ENCODE data around the gene PRXL2A.

Gene PRXL2A

GRCh38 chr10:80447436-80448190, 39.3 kb downstream of the PRXL2A start:
- no peak for DNase-seq

GRCh38 chr10:80448209-80448942, 40.0 kb downstream of the PRXL2A start:
- DNase-seq: no peak

GRCh38 chr10:80449520-80449919, 41.2 kb downstream of the PRXL2A start:
- DNase-seq: no peak

- no peak for DNase-seq
Measured at GRCh38 chr10:80451132-80451531, 42.8 kb downstream of the PRXL2A start.

- DNase-seq: no peak
Measured at GRCh38 chr10:80452069-80452468, 43.7 kb downstream of the PRXL2A start.

- DNase-seq: no peak
Measured at GRCh38 chr10:80452640-80453039, 44.3 kb downstream of the PRXL2A start.

GRCh38 chr10:80453056-80453841, 44.9 kb downstream of the PRXL2A start:
- no peak for DNase-seq

- DNase-seq: peak; percentile 83
Measured at GRCh38 chr10:80453842-80454512, 45.6 kb downstream of the PRXL2A start, which contains the start of gene TSPAN14. TSS of gene TSPAN14 (plus strand) at chr10:80454310. CDS start at chr10:80489234, 34,924 bp downstream.

- DNase-seq: peak; percentile 24
Measured at GRCh38 chr10:80454513-80455460, 46.4 kb downstream of the PRXL2A start.

- no peak for DNase-seq
Measured at GRCh38 chr10:80455461-80456349, 47.4 kb downstream of the PRXL2A start.

GRCh38 chr10:80457554-80458262, 49.4 kb downstream of the PRXL2A start:
- no peak for DNase-seq

GRCh38 chr10:80458263-80458625, 49.9 kb downstream of the PRXL2A start:
- DNase-seq: no peak

GRCh38 chr10:80458638-80459037, 50.3 kb downstream of the PRXL2A start:
- no peak for DNase-seq

GRCh38 chr10:80459047-80459865, 50.9 kb downstream of the PRXL2A start:
- peak; percentile 75 for DNase-seq

- peak; percentile 57 for DNase-seq
Measured at GRCh38 chr10:80460399-80461207, 52.3 kb downstream of the PRXL2A start.

- DNase-seq: no peak
Measured at GRCh38 chr10:80461208-80462183, 53.1 kb downstream of the PRXL2A start.
